ENCODE data around the gene MAN2A1.

DNA sequence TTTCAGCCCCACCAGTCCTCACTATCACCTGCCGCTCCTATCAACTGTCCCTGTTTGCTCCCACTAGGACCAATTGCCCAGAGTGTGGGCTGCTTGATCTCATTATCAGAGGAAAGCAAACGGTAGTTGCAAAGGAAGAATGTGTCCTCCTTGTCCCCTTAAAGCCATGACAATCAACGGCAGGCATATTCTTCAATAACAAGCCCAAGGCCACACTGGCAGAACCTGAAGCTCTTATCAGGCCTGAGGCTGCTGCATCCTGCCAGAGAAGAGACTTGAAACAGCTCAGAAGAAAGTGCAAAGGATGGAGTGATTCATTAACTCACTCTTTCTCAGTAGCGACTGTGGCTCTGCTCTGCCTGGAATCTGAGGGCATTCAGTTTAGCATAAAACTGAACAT lies 39.2 kb upstream of the MAN2A1 start:
- TF ChIP-seq, protein P1, sequence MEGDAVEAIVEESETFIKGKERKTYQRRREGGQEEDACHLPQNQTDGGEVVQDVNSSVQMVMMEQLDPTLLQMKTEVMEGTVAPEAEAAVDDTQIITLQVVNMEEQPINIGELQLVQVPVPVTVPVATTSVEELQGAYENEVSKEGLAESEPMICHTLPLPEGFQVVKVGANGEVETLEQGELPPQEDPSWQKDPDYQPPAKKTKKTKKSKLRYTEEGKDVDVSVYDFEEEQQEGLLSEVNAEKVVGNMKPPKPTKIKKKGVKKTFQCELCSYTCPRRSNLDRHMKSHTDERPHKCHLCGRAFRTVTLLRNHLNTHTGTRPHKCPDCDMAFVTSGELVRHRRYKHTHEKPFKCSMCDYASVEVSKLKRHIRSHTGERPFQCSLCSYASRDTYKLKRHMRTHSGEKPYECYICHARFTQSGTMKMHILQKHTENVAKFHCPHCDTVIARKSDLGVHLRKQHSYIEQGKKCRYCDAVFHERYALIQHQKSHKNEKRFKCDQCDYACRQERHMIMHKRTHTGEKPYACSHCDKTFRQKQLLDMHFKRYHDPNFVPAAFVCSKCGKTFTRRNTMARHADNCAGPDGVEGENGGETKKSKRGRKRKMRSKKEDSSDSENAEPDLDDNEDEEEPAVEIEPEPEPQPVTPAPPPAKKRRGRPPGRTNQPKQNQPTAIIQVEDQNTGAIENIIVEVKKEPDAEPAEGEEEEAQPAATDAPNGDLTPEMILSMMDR (IDR thresholded peaks at IDR 0.05), result no peak
- TF ChIP-seq POLR2A (IDR thresholded peaks at IDR 0.05), result no peak

All from right lobe of liver (tissue), 4 donors.